NCI-H524 (cell line): Measurements from ENCODE around the gene CENPP.

ENCODE experiments used
- DNase-seq, 2 experiments: peaks; one replicate each; lab custom pipeline; 2025; lab: John Stamatoyannopoulos, UW

CENPP gene

GRCh38 chr9:92508018-92508820 is 182.5 kb downstream of the CENPP start:
- DNase-seq: no peak

GRCh38 chr9:92509050-92509449 is 183.3 kb downstream of the CENPP start:
- DNase-seq: no peak

GRCh38 chr9:92510747-92511146 is 185.0 kb downstream of the CENPP start:
- DNase-seq: no peak

GRCh38 chr9:92512622-92513021 is 186.9 kb downstream of the CENPP start:
- DNase-seq: no peak

- DNase-seq: no peak
Observed at GRCh38 chr9:92513349-92513748, 187.6 kb downstream of the CENPP start.

GRCh38 chr9:92514635-92515034 is 188.9 kb downstream of the CENPP start:
- DNase-seq: no peak

GRCh38 chr9:92516521-92516920 is 190.8 kb downstream of the CENPP start:
- no peak for DNase-seq

GRCh38 chr9:92517046-92517445 is 191.3 kb downstream of the CENPP start:
- DNase-seq: no peak

GRCh38 chr9:92518199-92518598 is 192.4 kb downstream of the CENPP start:
- DNase-seq: no peak

- DNase-seq: no peak
Observed at GRCh38 chr9:92520837-92521236, 195.1 kb downstream of the CENPP start.

- DNase-seq: no peak
Observed at GRCh38 chr9:92522983-92523970, 197.5 kb downstream of the CENPP start.

- DNase-seq: no peak
Observed at GRCh38 chr9:92524881-92525280, 199.1 kb downstream of the CENPP start.

- no peak for DNase-seq
Observed at GRCh38 chr9:92525306-92525705, 199.6 kb downstream of the CENPP start.

GRCh38 chr9:92527291-92527828 is 201.6 kb downstream of the CENPP start:
- no peak for DNase-seq

GRCh38 chr9:92527832-92528521 is 202.2 kb downstream of the CENPP start:
- no peak for DNase-seq

- no peak for DNase-seq
Observed at GRCh38 chr9:92528522-92528849, 202.7 kb downstream of the CENPP start.

GRCh38 chr9:92529124-92529523 is 203.4 kb downstream of the CENPP start:
- DNase-seq: no peak

GRCh38 chr9:92530893-92531292 is 205.1 kb downstream of the CENPP start:
- no peak for DNase-seq

- DNase-seq: no peak
Observed at GRCh38 chr9:92534204-92534603, 208.5 kb downstream of the CENPP start.

GRCh38 chr9:92534674-92535073 is 208.9 kb downstream of the CENPP start:
- no peak for DNase-seq

GRCh38 chr9:92535940-92536850 is 210.4 kb downstream of the CENPP start, which contains the start of gene ECM2:
Gene ECM2 (minus strand): TSS chr9:92535990. CDS start chr9:92522866, 13,124 bp downstream.
- DNase-seq: no peak
